GM19239 (cell line): ENCODE measurements around the gene PPP1R18.
"Not testable (repeated sequence)": the region's sequence is repeated elsewhere in the genome, so short reads cannot be mapped to it uniquely, and the experiment has no call there.

Source experiments
- DNase-seq: peaks from one replicate; pipeline ENCODE4 v3.0.0; 2011; ENCODE audit warnings: low spot score; ENCODE audit not compliant: insufficient read length
- FAIRE-seq: peaks from 2 replicates; lab custom pipeline; 2011; peaks lifted over from hg19 to GRCh38; lab: Jason Lieb, UNC

PPP1R18 gene

DNA sequence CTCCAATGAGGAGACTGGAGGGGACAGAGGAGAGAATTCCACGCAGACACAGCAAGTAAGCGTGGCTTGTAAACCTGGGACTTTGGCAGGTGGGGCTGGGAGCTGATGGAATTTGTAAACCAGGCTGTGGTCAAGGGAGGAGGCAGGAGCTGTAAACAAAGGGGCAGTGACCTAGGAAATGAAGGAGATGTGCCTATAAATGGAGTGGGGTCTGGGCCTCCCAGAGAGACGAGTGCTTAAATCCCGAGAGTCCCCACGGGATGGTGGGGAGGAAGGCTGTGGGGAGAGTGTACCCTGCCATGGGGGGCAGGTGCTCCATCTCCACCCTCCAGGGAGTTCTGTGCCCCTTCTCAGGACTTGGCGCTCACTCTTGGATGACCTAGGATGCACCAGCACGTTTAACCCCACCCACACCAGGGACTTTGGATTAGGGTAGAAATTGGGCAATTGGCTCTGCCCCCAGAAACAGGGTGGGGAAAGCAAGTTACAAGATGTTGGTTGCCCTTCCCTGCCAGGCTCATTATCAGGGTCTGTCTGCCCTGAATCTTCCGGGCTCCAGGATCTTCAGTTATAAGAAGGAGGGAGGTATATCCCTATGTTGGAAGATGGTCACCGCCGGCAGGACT, 9.7 kb downstream of the PPP1R18 start:
- DNase-seq (no peak), FAIRE-seq (no peak)

DNA sequence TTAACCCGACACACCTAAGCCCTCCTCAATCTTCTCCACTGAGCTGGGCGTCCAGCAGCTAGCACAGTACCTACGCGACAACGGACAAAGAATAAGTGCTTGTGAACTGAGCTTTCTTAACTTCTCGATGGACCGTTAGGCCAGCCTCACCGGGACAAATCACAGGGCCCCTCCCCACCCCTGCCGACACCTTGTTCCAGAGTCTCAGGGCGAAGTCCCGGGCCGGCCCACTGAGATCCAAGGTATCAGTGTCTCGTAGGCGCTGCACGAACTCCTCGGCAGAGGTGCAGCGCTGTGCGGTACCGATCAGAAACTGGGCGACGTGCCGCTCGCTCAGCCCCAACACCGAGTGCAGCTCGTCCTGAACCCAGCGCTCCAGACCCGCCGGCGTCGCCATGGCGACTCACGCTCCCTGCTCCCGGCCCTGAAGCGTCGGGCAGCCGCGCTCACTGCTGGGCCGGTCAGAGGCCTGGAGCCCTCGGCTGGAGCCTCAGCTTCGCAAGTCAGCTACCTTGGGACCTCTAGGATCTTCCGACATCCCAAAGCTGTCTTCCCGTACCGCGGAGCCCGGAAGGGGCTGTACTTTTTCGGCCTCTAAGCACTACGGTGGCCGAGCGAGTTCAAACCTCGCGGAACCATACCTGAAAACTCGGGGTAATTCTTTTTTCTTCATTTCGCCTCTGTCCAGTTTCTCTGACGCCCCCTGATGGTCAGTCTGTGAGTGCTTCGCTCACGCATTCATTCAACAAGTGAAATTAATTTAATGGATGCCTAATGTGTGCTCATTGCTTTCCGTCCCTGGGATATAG, 13.8 kb downstream of the PPP1R18 start, which contains the start of gene DHX16:
Gene DHX16 (minus strand): TSS at position 562 of the 809 bp plus-strand sequence. CDS start 165 bp downstream, at position 397.
- FAIRE-seq (peak; percentile 97), DNase-seq (peak; percentile 91)

DNA sequence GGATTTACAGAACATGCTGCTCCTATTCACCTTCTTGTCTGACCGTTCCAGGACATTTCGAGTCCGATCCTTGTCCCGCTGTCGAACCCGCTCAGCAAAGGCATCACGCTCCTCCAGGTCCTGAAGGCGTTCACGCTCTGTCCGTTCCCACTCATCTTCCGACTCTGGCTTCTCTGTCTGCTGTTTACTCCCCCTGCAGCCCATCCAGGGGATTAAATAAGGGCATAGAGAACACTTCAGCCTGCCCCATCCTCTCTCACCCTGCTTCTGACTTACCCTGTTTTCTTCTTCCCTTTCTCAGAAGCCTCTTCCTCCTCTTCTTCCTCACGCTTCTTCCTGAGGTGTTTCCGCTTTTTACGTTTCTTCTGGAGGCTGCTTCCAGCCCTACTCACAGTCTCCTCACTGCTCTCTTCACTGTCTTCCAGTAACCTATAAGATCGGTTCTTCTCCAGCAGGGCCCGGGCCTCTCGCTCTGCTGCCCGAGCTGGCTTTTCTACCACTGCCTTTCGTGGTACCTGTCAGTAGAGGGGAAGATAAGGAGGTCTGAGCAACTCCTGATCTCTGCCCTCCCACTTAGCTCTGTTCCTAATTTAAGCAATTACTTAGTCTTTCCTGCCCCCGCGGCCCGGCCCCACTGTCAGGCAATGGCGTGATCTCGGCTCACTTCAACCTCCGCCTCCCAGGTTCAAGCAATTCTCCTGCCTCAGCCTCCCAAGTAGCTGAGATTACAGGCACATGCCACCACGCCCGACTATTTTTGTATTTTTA, 15.5 kb downstream of the PPP1R18 start:
- no peak for FAIRE-seq
- DNase-seq = no peak

DNA sequence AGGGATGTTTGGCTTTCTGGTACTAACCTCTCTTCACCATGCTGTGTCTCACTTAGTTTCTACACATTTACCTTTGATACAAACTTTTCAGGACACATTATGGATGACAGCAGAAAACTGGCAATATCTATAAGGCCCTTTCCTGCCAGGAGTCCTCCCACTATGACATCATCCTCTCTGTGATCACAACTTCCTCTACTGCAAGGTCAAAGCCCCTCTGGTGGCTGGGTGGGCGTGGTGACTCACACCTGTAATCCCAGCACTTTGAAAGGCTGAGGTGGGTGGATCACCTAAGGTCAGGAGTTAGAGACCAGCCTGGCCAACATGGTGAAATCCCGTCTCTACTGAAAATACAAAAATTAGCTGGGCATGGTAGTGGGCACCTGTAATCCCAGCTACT, 20.1 kb downstream of the PPP1R18 start:
- FAIRE-seq, DNase-seq: not testable (repeated sequence)

DNA sequence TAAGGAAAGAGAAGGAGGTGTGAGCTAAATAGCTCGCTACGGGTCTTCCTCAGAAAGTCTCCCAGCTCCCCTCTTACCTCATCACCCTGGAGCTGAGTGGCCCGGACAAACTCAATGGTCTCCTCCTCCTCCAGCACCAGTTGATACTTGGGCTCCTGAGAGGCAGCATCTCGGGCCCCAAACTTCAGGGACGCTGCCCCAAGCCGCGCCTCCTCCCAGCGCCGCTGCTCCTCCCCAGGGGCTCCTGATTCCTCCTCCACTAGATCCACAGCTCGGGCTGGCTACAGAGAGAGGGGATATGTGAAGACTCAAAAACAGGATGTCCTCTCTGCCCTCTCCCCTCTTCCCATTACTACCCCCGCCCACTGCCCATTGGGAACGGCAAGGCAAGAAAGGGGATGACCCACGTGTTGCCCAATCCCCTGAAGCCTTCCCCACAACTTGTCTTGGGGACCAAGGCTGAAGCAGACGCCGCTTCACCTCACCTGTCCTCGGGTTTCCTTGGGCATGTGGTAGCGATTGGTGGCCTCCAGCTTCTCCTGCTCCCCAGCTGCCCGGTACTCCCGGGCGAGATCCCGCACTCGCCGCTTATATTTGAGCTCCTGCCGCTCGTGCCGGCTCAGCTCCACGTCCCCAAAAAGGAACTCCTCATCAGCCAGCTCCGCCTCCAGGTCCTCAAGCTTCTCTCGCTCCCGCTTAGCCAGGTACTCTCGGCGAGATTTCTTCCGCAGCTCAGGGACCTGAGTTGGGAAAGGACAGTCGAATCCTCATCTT, 21.3 kb downstream of the PPP1R18 start:
- DNase-seq (no peak), FAIRE-seq (no peak)

DNA sequence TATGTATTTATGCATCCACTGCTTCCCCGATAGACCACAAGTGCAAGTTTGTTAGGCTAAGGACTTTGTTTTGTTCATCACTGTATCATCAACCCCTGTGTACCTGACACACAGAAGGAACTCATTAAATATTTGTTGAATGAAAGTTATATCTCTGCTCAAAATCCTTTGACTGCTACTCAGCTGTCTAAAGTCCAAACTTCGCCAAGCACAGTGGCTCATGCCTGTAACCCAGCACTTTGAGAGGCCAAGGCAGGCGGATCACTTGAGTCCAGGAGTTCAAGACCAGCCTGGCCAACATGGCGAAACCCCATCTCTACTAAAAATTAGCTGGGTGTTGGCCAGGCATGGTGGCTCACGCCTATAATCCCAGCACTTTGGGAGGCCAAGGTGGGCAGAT, 28.5 kb downstream of the PPP1R18 start:
- not testable (repeated sequence) for DNase-seq, FAIRE-seq

DNA sequence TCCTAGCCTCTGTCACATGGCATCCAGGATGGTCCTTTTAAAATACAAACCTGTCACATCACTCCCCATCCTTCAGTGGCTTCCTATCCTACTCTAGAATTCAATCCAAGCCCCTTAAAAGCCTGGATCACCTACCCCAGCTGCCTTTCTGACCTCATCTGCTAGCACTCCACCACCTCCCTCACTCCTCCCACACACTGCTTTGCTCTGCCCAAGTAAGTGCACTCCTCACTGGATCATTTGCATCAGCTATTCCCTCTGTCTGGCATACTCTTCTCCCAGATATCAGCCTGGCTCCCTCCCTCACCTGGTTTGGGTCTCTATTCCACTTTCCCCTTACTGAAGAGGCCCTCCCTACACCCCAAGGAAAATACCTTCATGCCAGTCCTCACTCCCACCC, 29.0 kb downstream of the PPP1R18 start:
- DNase-seq = no peak
- no peak for FAIRE-seq

DNA sequence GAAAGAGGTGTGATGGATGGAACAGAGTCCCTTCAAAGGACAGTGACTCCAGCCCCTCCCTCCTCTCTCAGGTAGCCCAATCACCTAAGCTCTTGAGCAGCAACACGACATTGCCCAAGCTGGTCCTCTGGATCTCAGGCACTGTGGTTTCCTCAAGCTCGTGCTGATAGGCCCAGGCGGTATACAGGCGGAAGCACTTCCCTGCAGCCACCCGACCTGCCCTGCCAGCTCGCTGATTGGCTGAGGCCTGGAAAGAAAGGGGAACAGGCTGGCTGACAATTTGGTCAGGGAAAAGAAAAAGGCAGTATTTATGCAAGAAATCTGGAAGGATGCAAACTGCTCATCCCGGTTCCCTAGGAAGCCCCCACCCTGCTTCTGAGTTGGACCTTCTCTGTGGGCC, 29.9 kb downstream of the PPP1R18 start:
- FAIRE-seq (no peak), DNase-seq (no peak)

DNA sequence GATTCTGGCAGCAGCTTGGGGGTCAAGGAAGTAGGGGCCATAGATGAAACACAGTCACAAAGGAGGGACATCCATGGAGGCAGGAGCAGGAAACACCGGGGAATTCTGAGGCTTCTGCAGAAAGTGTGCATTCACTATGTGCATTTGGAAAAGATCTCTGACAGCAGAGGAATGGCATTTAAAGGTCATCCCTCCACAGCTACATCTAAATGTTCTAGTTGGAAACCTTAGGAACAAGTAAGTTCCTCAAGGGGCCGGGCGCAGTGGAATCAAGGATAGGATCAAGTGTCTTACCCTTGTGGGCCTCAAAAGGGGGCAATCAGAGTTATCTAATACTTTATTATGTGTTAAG, 30.7 kb downstream of the PPP1R18 start:
- DNase-seq = no peak
- FAIRE-seq = no peak

DNA sequence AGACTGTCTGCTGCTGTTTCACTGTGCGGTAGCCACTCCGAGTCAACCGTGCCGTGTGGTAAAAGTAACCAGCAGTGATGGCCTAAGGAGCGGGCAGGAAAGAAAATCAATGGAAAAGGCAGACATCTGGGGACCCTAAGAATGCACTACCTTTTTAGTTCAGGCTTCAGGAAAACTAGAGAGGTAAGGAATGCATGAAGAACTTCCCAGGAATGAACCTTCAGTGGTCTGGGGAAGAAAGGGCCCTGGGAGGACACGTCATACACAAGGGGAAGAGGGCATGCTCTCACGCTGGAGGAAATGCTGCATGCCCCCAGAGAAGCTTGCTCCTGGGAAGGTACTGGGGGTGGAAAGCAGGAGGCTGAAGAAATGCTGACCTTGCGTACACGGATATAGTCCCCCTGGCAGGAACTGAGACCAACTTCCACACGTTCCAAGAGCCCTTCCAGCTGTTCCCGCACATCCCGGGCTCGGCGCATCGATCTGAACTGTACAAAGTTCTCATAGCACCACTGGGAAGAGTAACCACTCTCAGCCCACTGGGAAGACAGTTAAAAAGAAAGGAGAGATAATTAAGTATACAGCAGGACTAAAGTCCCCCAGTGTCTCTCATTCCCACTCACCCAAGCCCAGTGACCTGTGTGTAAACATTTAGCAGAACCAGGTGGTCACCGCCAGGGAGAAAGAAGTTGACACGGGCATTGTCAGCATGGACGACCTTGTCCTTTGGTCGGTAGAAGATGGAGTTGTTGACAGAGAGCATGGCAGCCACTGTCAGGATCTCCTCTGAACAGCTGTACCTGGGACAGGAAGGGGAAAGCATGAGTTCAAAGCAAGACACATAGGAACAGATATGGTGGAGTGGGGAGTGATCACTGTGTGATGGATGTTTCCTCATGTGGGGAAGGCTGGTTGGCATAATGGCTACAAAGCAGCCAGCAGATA, 31.4 kb downstream of the PPP1R18 start:
- FAIRE-seq (no peak), DNase-seq (no peak)

DNA sequence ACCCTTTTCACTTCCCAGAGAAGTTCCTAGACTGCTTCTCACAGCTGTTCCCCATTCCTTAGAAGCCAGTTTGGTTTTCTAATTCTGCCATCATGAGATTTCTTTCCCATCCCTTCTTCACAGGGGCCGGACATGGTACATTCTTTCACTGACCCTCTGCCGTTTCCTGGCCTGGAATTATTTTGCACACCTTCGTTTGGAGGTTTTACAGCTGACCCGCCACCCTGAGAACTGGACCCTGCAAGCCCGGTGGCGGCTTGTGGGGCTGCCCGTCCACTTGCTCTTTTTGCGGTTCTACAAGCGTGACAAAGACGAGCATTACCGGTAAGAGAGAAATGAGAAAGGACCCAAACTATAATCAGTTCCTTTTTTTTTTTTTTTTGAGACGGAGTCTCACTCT, 35.3 kb downstream of the PPP1R18 start:
- DNase-seq = no peak
- FAIRE-seq = no peak

DNA sequence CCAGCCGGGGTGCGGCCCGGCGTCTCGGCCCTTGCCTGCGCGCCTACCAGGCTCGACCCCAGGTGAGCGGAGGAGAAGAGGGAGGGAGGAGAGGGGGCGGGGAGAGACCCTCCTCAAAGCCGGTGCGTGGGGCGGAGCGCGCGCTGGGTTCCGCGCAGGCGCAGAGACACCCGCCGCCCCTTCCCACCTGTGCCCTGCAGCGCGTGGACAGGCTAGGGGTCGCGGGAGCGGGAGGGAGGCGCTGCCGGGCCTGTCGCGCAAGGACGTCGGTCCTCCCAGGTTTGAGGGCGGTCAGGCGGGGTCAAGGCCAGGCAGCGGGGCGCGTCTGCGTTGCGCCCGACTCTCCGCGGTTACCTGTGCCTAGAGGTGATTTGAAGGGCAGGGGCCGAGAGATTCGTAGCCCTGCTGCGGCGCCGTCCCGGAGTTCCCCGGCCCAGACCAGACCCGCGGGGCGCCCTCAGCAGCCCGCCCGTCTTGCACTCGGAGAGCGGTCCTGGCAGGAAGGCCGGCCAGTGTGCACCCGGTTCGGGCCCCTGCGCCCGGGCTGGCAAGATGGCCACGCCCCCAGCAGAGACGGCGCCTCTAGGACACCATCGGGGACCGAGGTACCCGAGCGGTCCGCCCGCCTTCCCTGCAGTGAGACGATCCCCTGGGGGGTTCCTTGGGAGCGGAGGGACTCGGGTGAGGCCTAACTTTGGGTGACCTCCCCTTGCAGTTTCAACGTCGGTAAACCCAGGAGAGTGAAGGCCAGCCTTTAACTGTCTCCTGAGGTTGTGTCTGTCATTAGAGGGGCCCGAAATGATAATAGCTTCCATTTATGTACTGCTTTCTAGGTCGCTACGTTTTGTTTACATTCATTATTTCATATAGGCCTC, 39.0 kb downstream of the PPP1R18 start:
- peak; percentile 21 for FAIRE-seq
- DNase-seq = peak; percentile 75

DNA sequence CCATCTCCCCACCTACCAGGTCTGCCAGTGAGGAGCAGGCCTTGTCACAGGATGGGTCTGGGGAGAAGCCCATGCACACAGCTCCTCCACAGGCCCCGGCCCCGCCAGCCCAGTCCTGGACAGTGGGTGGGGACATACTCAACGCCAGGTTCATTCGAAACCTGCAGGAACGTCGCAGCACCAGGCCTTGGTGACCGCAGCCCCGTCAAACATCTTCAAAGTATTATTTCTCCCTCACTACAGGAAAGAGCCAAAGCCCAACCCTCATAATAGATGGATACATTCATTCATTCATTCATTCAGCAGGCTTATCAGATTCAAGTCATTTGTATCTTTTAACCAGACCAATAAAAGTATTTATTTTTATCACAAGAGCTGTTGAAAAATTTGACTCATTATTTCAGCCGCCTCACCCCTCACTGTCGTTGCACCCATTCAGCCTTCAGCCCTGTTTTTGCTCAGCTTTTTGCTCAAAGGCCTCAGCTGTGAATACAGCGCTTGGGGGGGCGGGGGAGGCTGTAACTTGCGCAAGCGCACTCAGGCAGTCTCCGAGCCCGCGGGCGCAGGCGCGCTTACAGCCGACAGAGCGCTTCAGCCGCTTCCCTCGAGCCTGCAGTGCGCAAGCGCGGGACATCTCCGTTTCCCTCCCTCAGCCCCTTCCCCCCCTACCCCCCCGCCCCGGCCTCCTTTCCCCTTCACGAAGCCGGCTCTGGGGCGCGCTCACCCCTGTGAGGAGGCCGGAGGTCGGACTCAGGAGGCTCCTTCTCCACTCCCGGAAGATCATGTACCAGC, 39.8 kb downstream of the PPP1R18 start, which contains the start of gene C6orf136:
Gene C6orf136 (plus strand): TSS at position 684 of the 792 bp plus-strand sequence. CDS start 99 bp downstream, at position 783.
- peak; percentile 88 for FAIRE-seq
- peak; percentile 92 for DNase-seq

DNA sequence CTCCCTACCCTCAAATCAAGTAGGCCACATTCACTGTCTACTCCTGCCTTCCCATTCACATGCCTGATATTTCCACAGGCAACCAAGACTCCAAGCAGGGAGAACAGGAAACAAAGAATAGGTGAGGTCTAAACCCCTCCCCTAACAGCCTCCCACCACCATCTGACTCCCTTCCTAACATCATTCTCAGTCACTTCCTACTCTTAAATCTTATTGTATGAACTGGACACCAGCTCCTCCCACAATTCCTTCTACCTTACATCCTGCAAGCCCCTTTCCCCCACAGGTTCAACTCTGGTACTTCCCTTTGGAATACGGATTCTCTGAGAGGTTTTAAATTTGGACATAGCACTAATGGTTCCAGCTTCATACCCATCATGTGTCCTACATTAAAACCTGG, 40.5 kb downstream of the PPP1R18 start:
- FAIRE-seq = no peak
- no peak for DNase-seq

DNA sequence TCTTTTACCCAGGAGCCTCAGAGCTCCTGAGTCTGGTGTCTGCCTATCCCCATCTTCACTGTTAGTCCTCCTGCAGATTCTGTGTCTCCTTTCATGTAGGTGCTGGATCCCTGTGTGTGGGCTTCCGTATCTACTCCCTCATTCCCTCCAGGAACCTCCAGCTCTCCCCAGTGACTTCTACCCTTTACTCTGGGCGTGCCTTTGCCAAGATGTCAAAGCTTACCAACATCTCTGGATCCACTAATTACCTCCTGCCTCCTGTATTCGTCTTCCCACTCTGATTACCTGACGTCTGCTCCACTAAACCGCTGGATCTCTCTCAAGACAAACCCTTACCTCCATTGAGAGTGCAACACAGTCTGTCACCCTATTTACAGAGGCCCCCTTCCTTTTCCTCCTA, 41.7 kb downstream of the PPP1R18 start:
- FAIRE-seq = no peak
- DNase-seq = no peak

DNA sequence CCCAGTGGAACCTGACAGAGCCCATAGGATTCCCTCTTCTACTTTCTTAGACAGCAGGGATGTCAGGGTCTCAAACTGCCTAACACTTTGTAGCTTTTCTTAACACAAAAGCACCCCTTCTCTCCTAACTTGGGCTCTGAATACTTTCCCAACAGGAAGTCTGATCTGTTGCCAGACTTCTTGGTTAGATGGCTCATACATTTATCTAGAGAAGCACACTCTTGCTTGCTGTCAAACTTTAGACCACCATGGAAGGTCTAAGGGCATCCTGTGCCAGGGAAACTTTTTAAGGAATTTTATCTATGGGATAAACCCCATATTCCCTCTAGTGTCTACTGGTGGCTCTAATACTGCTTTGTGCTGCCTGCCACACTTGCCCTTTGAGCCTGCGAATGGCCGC, 42.8 kb downstream of the PPP1R18 start:
- no peak for FAIRE-seq
- DNase-seq = no peak

DNA sequence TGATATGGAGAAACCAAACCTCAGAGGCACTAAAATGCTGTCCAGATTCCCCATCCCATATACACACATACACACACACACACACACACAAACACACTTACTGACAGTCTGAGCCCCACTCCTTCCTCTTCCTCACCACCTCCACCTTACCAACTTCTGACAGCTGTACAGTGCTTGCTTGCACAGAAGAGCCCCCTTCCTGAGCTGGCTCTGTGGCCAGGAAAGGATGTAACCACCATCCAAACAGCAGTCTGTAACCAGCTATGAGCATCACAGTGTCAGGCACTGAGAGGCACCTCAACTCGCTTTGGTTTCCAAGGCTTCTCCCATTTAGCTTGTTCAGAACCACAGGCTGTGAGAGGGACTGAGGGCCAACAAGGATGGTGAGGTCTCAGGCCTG, 45.4 kb downstream of the PPP1R18 start:
- DNase-seq = no peak
- no peak for FAIRE-seq
